B cell (primary cell): Measurements from ENCODE around the gene HES7. TPM values are rescaled to one million over a fixed set of nuclear protein-coding genes. Genes with fewer than 3 reads are reported as not detected.

Experiments
- ATAC-seq: fragments of 200-7000 bp; cut with Tn5 transposase; one replicate; pipeline ENCODE4 v1.10.0; 2021; ENCODE audit warnings: low read depth, mild to moderate bottlenecking, moderate number of reproducible peaks, moderate library complexity
- CTCF ChIA-PET: fragments of 350-600 bp; sonication (Branson Sonifier 250); formaldehyde crosslinking; loops from one replicate; lab custom pipeline; 2021; ENCODE audit warnings: antibody characterized with exemption, inconsistent platforms; lab: Charles Lee
- POLR2A ChIA-PET: fragments of 350-600 bp; sonication (Branson Sonifier 250); formaldehyde crosslinking; loops from one replicate; lab custom pipeline; 2021; ENCODE audit warnings: antibody characterized with exemption; lab: Charles Lee
- DNase-seq: peaks from one replicate; pipeline ENCODE4 v3.0.0; 2013
- H2AFZ ChIP-seq: 2 replicates; pipeline ENCODE4 v1.6.1; 2012; ENCODE audit warnings: mild to moderate bottlenecking, low read depth, low read length; ENCODE audit not compliant: insufficient read depth, poor library complexity, severe bottlenecking
- H3K27ac ChIP-seq, 2 donors: 1 replicate in 1 of 2; 2 replicates in 1 of 2; pipeline ENCODE4 v1.5.1; 2012 to 2013; ENCODE audit warnings: low read length in 2 of 2, mild to moderate bottlenecking in 2 of 2, moderate library complexity in 1 of 2
- H3K27me3 ChIP-seq, 4 experiments: fragments of 200-600 bp in 1 of 4; sonication (generic) in 1 of 4; replicated peaks in 1 of 4; 1 replicate in 2 of 4; 2 replicates in 2 of 4; pipeline versions ENCODE4 v1.6.1 to v1.7.0; 2013 to 2016; ENCODE audit warnings: low read length in 3 of 4, mild to moderate bottlenecking in 2 of 4, mixed read lengths in 1 of 4, moderate library complexity in 1 of 4; ENCODE audit not compliant: insufficient read depth in 4 of 4, control insufficient read depth in 3 of 4; ENCODE audit errors: control extremely low read depth in 1 of 4
- H3K36me3 ChIP-seq, 2 experiments: replicated peaks in 1 of 2; 1 replicate in 1 of 2; 2 replicates in 1 of 2; pipeline versions ENCODE4 v1.6.1 to v1.7.1; 2013; ENCODE audit warnings: low read length in 1 of 2; ENCODE audit not compliant: insufficient read depth in 2 of 2, control insufficient read depth in 1 of 2; ENCODE audit errors: control extremely low read depth in 1 of 2, extremely low read depth in 1 of 2
- H3K4me1 ChIP-seq, 2 donors: fragments of 200-600 bp in 1 of 2; sonication (generic) in 1 of 2; 1 replicate in 1 of 2; 2 replicates in 1 of 2; pipeline versions ENCODE4 v1.5.1 to v1.6.1; 2013 to 2017; ENCODE audit warnings: low read length in 2 of 2; ENCODE audit not compliant: control insufficient read depth in 2 of 2, insufficient read depth in 2 of 2
- H3K4me2 ChIP-seq: replicated peaks from 2 replicates; pipeline ENCODE3; 2012; ENCODE audit warnings: mild to moderate bottlenecking, low read depth, low read length; ENCODE audit not compliant: poor library complexity, severe bottlenecking
- H3K4me3 ChIP-seq, 5 experiments: fragments of 200-600 bp in 1 of 5; sonication (generic) in 1 of 5; 1 replicate in 3 of 5; 2 replicates in 2 of 5; pipeline versions ENCODE4 v1.5.1 to v1.7.0; 2011 to 2016; ENCODE audit warnings: low read length in 4 of 5, mild to moderate bottlenecking in 4 of 5, low read depth in 2 of 5, control low read depth in 1 of 5, moderate library complexity in 1 of 5; ENCODE audit not compliant: insufficient read depth in 1 of 5; ENCODE audit errors: control extremely low read depth in 1 of 5, extremely low read depth in 1 of 5
- H3K79me2 ChIP-seq: fragments of 200-600 bp; sonication (generic); one replicate; pipeline ENCODE4 v1.6.0; 2016; ENCODE audit warnings: low read length; ENCODE audit not compliant: control insufficient read depth, insufficient read depth
- H3K9ac ChIP-seq: fragments of 200-600 bp; sonication (generic); 2 replicates; pipeline ENCODE4 v1.6.1; 2017; ENCODE audit warnings: mild to moderate bottlenecking, low read length, moderate library complexity
- H3K9me3 ChIP-seq, 3 donors: one replicate each; pipeline versions ENCODE4 v1.6.1 to v1.7.1; 2013; ENCODE audit warnings: low read length in 2 of 3; ENCODE audit not compliant: control insufficient read depth in 2 of 3, insufficient read depth in 1 of 3; ENCODE audit errors: control extremely low read depth in 1 of 3
- H4K20me1 ChIP-seq: 2 replicates; pipeline ENCODE4 v1.6.0; 2012; ENCODE audit warnings: mild to moderate bottlenecking, low read length; ENCODE audit not compliant: insufficient read depth, control insufficient read depth, poor library complexity, severe bottlenecking
- H3K27ac Mint-ChIP-seq: one replicate; pipeline ENCODE4 v1.8.0; 2021; ENCODE audit warnings: mixed read lengths
- H3K27me3 Mint-ChIP-seq: one replicate; pipeline ENCODE4 v1.8.0; 2021; ENCODE audit warnings: mixed read lengths
- H3K4me1 Mint-ChIP-seq: one replicate; pipeline ENCODE4 v1.8.0; 2021; ENCODE audit warnings: mixed read lengths
- H3K4me3 Mint-ChIP-seq: one replicate; pipeline ENCODE4 v1.8.0; 2021; ENCODE audit warnings: mixed read lengths
- H3K9me3 Mint-ChIP-seq: one replicate; pipeline ENCODE4 v1.8.0; 2022; ENCODE audit warnings: mixed read lengths; ENCODE audit not compliant: insufficient read depth
- EZH2 ChIP-seq: IDR thresholded peaks from 2 replicates; pipeline ENCODE4 v1.6.1; 2012; ENCODE audit warnings: borderline replicate concordance, low read depth, mild to moderate bottlenecking, moderate library complexity, low read length; ENCODE audit not compliant: insufficient read depth, poor library complexity, severe bottlenecking
- whole genome bisulfite sequencing: methylation state at CpG from one replicate; pipeline ENCODE4 v1.1.5; 2013; ENCODE audit warnings: missing lambda C conversion rate; ENCODE audit not compliant: insufficient coverage; 5-methylcytosine and 5-hydroxymethylcytosine counted together
- intact Hi-C: fragments of 100-400 bp; cut with micrococcal nuclease; formaldehyde crosslinking; loops from one replicate; pipeline ENCODE4 v1.10.0; 2022
- polyA plus RNA-seq: library from polyadenylated mRNA; depleted of rRNA; stranded (reverse); fragments of >200 nt; gene quantifications from 2 replicates; pipeline ENCODE4 v1.2.3, GENCODE V29; 2012
- total RNA-seq, 2 donors: library from RNA; stranded (reverse); fragments of 120-200 nt in 1 of 2; gene quantifications; 1 replicate in 1 of 2; 2 replicates in 1 of 2; pipeline versions ENCODE4 v1.2.3 to v1.2.4, GENCODE V29; 2013 to 2022
- TF ChIP-seq, protein P1 (sequence below): fragments of 200-600 bp; IDR thresholded peaks from one replicate; pipeline ENCODE4 v1.8.0; 2022; ENCODE audit warnings: antibody characterized with exemption, mild to moderate bottlenecking

Gene HES7
- total and polyA plus RNA-seq, 2 donors (not counting 1 experiment from before 2014, with no cell fraction given) = 0.34 TPM; not detected in 1

DNA sequence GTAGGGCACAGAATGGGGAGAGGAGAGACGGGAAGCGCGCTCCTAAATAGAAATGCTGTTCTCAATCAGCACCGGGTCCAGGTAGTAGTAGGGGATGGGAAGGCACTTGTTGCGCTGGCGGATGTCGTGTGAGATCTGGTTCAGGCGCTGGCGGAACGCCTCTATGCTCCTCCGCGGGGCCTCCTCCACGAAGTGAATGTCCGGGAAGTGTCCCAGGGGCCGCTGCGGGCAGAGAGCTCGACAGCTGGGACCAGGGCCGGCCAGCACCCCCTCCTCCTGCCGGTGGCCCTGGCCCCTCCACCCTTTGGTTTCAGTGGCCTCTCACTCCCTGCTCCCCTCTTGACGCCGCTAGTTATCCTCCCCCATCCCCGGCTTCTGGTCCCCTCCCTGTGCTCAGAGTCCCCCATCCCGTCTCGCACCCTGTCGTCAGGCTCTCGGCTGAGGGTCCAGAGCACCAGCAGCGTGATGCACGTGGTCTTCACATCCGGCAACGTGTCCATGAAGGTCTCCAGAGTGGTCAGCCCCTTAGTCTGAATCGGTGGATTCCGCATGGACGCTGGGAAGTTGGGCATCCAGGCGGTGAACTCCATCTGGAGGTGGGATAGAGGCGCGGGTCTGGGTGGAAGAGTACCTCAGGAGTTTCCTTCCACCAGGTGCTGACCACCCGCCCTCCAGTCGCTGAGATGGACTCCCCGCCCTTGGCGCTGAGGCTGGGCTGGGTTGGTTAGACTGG is 51.0 kb downstream of the HES7 start:
- H3K27me3 Mint-ChIP-seq = peaks cover 48% of the 10 kb centered on the region
- Histone ChIP-seq H3K9me3 (peaks cover 0 to 19% (median 0%) of the 10 kb centered on the region in 3 donors), H3K4me2 (peak overlapping the region; percentile 74), H3K27me3 (peaks cover 0 to 57% (median 39%) of the 10 kb centered on the region in 4 experiments), H3K4me3 (peak overlapping the region in 3 of 5 experiments; percentile 4 to 34 (median 21)), H3K9ac (peak overlapping the region; percentile 47), H3K79me2 (no peaks in the 10 kb centered on the region), H2AFZ (peak overlapping the region; percentile 55), H3K27ac (no peak overlapping the region), H3K4me1 (peaks cover 25 to 28% of the 10 kb centered on the region in 2 donors), H4K20me1 (no peaks in the 10 kb centered on the region), H3K36me3 (no peaks in the 10 kb centered on the region)
- CTCF ChIA-PET = interaction anchor here (0.5 to 11.5 kb wide), 27 partner anchors 7 to 1029 kb away, joined by 3 to 360 read pairs (median 4); partner anchors contain the start of genes ALOX12B, ALOXE3, CTC1 and GUCY2D
- DNase-seq (peak; percentile 66), ATAC-seq (no peak)
- WGBS = 5% methylated on average over 37 of the region's 40 CpGs
- H3K9me3 Mint-ChIP-seq = no peaks in the 10 kb centered on the region
- peak overlapping the region; percentile 81 for H3K4me3 Mint-ChIP-seq
- TF ChIP-seq, protein P1, sequence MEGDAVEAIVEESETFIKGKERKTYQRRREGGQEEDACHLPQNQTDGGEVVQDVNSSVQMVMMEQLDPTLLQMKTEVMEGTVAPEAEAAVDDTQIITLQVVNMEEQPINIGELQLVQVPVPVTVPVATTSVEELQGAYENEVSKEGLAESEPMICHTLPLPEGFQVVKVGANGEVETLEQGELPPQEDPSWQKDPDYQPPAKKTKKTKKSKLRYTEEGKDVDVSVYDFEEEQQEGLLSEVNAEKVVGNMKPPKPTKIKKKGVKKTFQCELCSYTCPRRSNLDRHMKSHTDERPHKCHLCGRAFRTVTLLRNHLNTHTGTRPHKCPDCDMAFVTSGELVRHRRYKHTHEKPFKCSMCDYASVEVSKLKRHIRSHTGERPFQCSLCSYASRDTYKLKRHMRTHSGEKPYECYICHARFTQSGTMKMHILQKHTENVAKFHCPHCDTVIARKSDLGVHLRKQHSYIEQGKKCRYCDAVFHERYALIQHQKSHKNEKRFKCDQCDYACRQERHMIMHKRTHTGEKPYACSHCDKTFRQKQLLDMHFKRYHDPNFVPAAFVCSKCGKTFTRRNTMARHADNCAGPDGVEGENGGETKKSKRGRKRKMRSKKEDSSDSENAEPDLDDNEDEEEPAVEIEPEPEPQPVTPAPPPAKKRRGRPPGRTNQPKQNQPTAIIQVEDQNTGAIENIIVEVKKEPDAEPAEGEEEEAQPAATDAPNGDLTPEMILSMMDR = no peak
- TF ChIP-seq EZH2 = no peak
- H3K27ac Mint-ChIP-seq = peak overlapping the region; percentile 15
- POLR2A ChIA-PET = interaction anchor here (1.2 kb wide), 1 partner anchor 18 kb away, joined by 4 read pairs; no protein-coding TSS in a partner anchor
- H3K4me1 Mint-ChIP-seq = peaks cover 28% of the 10 kb centered on the region
- intact Hi-C loops = loop anchor here (1.0 to 2.0 kb wide), 2 partner anchors 13 to 46 kb away; partner anchors contain the start of gene ALOXE3
